Type B pancreatic cell (in vitro differentiated cells): ENCODE results near the gene ACP3. TPM values are rescaled to one million over a fixed set of nuclear protein-coding genes. Genes with fewer than 3 reads are reported as not detected.

Experiments used
- DNase-seq: peaks from one replicate; pipeline ENCODE4 v3.0.0; 2021; ENCODE audit warnings: mixed read lengths; ENCODE audit not compliant: unreplicated experiment; ENCODE audit errors: extremely low spot score
- H3K27ac Mint-ChIP-seq: 2 replicates; pipeline ENCODE4 v1.8.0; 2021; ENCODE audit warnings: mild to moderate bottlenecking, mixed read lengths
- H3K27me3 Mint-ChIP-seq: 2 replicates; pipeline ENCODE4 v1.8.0; 2021; ENCODE audit warnings: mixed read lengths
- H3K36me3 Mint-ChIP-seq: 2 replicates; pipeline ENCODE4 v1.8.0; 2021; ENCODE audit warnings: mixed read lengths
- H3K4me1 Mint-ChIP-seq: one replicate; pipeline ENCODE4 v1.8.0; 2021; ENCODE audit warnings: mixed read lengths; ENCODE audit not compliant: unreplicated experiment
- H3K4me3 Mint-ChIP-seq: 2 replicates; pipeline ENCODE4 v1.8.0; 2021; ENCODE audit warnings: mild to moderate bottlenecking, mixed read lengths
- H3K9me3 Mint-ChIP-seq: 2 replicates; pipeline ENCODE4 v1.8.0; 2021; ENCODE audit warnings: mixed read lengths
- total RNA-seq: library from RNA; stranded (reverse); gene quantifications from 2 replicates; pipeline ENCODE4 v1.2.1, GENCODE V29; 2021; ENCODE audit warnings: low replicate concordance
- TF ChIP-seq, protein P1 (sequence below): fragments of 200-600 bp; sonication (generic); conservative IDR thresholded peaks from 2 replicates; pipeline ENCODE4 v1.5.0; 2021; ENCODE audit warnings: antibody characterized with exemption, mild to moderate bottlenecking

ACP3 gene
- total RNA-seq, 1 donor from 2014 or later = 8.2 TPM

DNA sequence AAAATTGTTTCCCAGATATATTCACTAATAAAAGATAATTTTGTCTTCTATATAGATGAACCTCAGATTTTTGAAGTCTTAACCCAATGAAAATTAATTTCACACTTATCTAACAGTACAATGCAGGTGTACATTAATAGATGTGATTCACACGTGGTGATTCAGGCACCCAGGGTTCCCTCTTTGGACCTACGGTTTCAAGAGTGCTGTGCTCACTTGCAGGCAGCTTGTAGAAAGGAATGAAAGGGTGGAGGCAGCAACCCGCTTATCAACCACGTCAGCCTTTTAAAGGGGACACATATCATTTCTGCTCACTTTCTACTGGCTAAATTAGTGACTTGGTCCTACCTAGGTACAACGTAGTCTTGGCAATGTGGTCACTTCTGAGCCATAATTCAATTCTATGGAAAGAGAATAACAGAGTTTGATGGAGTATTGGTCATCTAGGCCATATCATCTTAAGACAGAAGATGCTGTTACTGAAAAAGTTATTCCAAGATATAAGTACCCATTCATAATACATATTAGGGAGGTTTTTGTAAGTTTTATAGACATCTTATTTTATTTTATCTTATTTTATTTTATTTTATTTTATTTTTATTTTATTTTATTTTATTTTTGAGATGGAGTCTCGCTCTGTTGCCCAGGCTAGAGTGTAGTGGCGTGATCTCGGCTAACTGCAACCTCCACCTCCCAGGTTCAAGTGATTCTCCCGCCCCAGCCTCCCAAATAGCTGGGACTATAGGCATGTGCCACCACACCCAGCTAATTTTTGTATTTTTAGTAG, 37.9 kb downstream of the ACP3 start:
- no peak overlapping the region for H3K4me3 Mint-ChIP-seq
- TF ChIP-seq, protein P1, sequence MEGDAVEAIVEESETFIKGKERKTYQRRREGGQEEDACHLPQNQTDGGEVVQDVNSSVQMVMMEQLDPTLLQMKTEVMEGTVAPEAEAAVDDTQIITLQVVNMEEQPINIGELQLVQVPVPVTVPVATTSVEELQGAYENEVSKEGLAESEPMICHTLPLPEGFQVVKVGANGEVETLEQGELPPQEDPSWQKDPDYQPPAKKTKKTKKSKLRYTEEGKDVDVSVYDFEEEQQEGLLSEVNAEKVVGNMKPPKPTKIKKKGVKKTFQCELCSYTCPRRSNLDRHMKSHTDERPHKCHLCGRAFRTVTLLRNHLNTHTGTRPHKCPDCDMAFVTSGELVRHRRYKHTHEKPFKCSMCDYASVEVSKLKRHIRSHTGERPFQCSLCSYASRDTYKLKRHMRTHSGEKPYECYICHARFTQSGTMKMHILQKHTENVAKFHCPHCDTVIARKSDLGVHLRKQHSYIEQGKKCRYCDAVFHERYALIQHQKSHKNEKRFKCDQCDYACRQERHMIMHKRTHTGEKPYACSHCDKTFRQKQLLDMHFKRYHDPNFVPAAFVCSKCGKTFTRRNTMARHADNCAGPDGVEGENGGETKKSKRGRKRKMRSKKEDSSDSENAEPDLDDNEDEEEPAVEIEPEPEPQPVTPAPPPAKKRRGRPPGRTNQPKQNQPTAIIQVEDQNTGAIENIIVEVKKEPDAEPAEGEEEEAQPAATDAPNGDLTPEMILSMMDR = no peak
- H3K9me3 Mint-ChIP-seq = no peaks in the 10 kb centered on the region
- H3K27me3 Mint-ChIP-seq = no peaks in the 10 kb centered on the region
- peaks cover 5% of the 10 kb centered on the region for H3K4me1 Mint-ChIP-seq
- no peak for DNase-seq
- no peaks in the 10 kb centered on the region for H3K36me3 Mint-ChIP-seq
- H3K27ac Mint-ChIP-seq = no peak overlapping the region

- Mint-ChIP-seq H3K9me3 (no peaks in the 10 kb centered on the region), H3K27me3 (no peaks in the 10 kb centered on the region), H3K27ac (no peak overlapping the region), H3K4me3 (no peak overlapping the region), H3K36me3 (no peaks in the 10 kb centered on the region), H3K4me1 (peaks cover 5% of the 10 kb centered on the region)
- TF ChIP-seq, protein P1 = no peak
- no peak for DNase-seq
These were observed 39.4 kb downstream of the ACP3 start for GRCh38 chr3:132356568-132356967.

- H3K4me1 Mint-ChIP-seq = no peaks in the 10 kb centered on the region
- no peak overlapping the region for H3K27ac Mint-ChIP-seq
- DNase-seq = no peak
- no peaks in the 10 kb centered on the region for H3K9me3 Mint-ChIP-seq
- peaks cover 3% of the 10 kb centered on the region for H3K27me3 Mint-ChIP-seq
- TF ChIP-seq, protein P1 = no peak
- H3K36me3 Mint-ChIP-seq = no peaks in the 10 kb centered on the region
- no peak overlapping the region for H3K4me3 Mint-ChIP-seq
These were observed 43.5 kb downstream of the ACP3 start for GRCh38 chr3:132360717-132361116.

DNA sequence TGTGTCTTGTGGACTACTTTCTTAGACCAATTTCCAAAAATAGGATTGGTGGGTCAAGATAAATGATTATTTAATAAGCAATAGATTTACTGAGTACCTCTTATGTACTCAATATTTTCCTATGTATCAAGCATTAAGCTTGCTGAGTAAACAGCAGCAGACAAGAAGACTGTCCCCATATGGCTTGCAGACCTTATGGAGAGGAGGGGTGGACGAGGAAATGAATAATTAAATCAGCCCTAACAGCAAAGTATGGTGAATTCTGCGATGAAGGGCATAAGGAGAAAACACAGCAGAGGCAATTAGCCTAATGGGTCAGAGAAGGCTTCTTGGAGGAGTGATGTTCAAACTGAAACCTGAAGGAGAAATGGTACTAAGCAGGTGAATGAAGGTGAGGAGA, 45.1 kb downstream of the ACP3 start:
- no peaks in the 10 kb centered on the region for H3K4me1 Mint-ChIP-seq
- TF ChIP-seq, protein P1 = no peak
- H3K4me3 Mint-ChIP-seq = no peak overlapping the region
- H3K27me3 Mint-ChIP-seq = peaks cover 3% of the 10 kb centered on the region
- no peak for DNase-seq
- H3K36me3 Mint-ChIP-seq = no peaks in the 10 kb centered on the region
- H3K27ac Mint-ChIP-seq = no peak overlapping the region
- no peaks in the 10 kb centered on the region for H3K9me3 Mint-ChIP-seq

DNA sequence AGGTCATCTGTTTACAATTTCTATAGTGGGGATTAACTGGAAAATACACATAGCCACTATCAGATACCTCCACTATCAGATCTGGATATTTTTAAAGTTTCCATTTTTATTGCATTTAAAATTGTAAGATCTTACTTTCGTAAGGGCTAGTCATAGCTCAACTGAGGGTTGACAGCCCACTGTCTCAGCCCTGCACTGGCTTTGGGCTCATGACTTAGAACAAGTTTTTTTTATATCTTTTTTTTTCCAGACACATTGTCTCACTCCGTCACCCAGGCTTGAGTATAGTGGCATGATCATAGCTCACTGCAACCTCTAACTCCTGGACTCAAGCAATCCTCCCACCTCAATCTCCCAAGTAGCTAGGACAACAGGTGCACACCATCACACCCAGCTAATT, 51.3 kb downstream of the ACP3 start:
- no peak for DNase-seq
- no peaks in the 10 kb centered on the region for H3K9me3 Mint-ChIP-seq
- TF ChIP-seq, protein P1 = no peak
- peaks cover 3% of the 10 kb centered on the region for H3K27me3 Mint-ChIP-seq
- H3K36me3 Mint-ChIP-seq = no peaks in the 10 kb centered on the region
- H3K27ac Mint-ChIP-seq = no peak overlapping the region
- H3K4me3 Mint-ChIP-seq = no peak overlapping the region
- H3K4me1 Mint-ChIP-seq = no peaks in the 10 kb centered on the region
